ENCODE data around the gene MEGF11. TPM values are rescaled to one million over a fixed set of nuclear protein-coding genes. Genes with fewer than 3 reads are reported as not detected.

The MEGF11 gene
- total RNA-seq, 1 experiment from 2014 or later, result 2.3 TPM

DNA sequence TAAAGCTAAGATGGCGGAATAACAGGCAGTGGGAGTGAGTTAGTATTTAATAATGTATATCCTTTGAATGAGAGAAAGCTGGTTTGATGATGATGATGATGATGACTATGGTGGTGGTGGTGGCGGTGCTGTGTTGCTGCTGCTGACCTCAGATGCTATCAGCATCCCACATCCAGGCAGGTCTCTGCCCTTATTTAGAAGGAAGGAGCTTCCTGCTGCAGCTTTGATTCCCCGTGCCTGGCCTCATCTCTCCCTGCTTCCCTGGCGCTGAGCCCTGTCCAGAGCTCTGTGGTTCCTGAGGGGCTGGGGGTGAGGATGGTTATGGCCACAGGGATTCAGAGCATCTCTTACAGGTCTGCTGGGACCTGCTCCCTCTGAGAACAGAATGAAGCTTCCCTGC lies 311.1 kb downstream of the MEGF11 start:
- RAD21 ChIA-PET (ENCODE audit: low non-redundant PET in 1 of 2, low total read pairs in 2 of 2, uncharacterized antibody in 2 of 2, unreplicated experiment in 2 of 2), result no interaction called here
- CTCF ChIA-PET, result no interaction called here
- Histone ChIP-seq H3K9me3 (ENCODE audit: control insufficient read depth in 1 of 2, insufficient read depth in 1 of 2, low read depth in 1 of 2, low read length in 2 of 2) (no peaks in the 10 kb centered on the region), H2AFZ (ENCODE audit: low read depth, low read length, poor library complexity, severe bottlenecking) (no peak overlapping the region), H3K27ac (ENCODE audit: low read depth, low read length) (no peak overlapping the region), H4K20me1 (ENCODE audit: insufficient read depth) (no peaks in the 10 kb centered on the region), H3K4me2 (ENCODE audit: low read length) (no peak overlapping the region), H3K4me1 (ENCODE audit: control insufficient read depth in 1 of 2, insufficient read depth in 2 of 2, low read length in 2 of 2) (peaks cover 17 to 23% of the 10 kb centered on the region in 2 experiments), H3K9ac (ENCODE audit: low read length) (no peak overlapping the region), H3K27me3 (ENCODE audit: insufficient read depth, low read length) (no peaks in the 10 kb centered on the region), H3K79me2 (ENCODE audit: insufficient read depth, low read length) (no peaks in the 10 kb centered on the region), H3K9me2 (ENCODE audit: insufficient read depth) (no peaks in the 10 kb centered on the region), H3K36me3 (ENCODE audit: control insufficient read depth in 1 of 2, insufficient read depth in 2 of 2, low read length in 2 of 2) (no peaks in the 10 kb centered on the region), H3K4me3 (replicated peaks in 1 of 2; ENCODE audit: low read depth in 1 of 2, low read length in 2 of 2) (no peak overlapping the region)
- intact Hi-C loops (cut with micrococcal nuclease), result no loop called here
- TF ChIP-seq POLR2AphosphoS5 (IDR thresholded peaks at IDR 0.05; ENCODE audit: low read depth, low read length) (no peak), EZH2phosphoT487 (IDR thresholded peaks at IDR 0.05; ENCODE audit: borderline replicate concordance) (no peak), SIN3A (IDR thresholded peaks at IDR 0.05; ENCODE audit: low read depth) (no peak), EGR1 (IDR thresholded peaks at IDR 0.05; ENCODE audit: low read depth) (no peak), CEBPB (IDR thresholded peaks at IDR 0.05; ENCODE audit: low read depth) (no peak), ZBTB33 (IDR thresholded peaks at IDR 0.05; ENCODE audit: extremely low read depth, insufficient replicate concordance, low read length) (no peak), JUND (IDR thresholded peaks at IDR 0.05) (no peak), FOSL1 (IDR thresholded peaks at IDR 0.05; ENCODE audit: low read depth) (no peak), ELF1 (IDR thresholded peaks at IDR 0.05; ENCODE audit: borderline replicate concordance, low read depth) (no peak), TCF7L2 (IDR thresholded peaks at IDR 0.05; ENCODE audit: borderline replicate concordance, extremely low read depth, insufficient read depth, insufficient read length) (no peak)
- TF ChIP-seq, protein P1, sequence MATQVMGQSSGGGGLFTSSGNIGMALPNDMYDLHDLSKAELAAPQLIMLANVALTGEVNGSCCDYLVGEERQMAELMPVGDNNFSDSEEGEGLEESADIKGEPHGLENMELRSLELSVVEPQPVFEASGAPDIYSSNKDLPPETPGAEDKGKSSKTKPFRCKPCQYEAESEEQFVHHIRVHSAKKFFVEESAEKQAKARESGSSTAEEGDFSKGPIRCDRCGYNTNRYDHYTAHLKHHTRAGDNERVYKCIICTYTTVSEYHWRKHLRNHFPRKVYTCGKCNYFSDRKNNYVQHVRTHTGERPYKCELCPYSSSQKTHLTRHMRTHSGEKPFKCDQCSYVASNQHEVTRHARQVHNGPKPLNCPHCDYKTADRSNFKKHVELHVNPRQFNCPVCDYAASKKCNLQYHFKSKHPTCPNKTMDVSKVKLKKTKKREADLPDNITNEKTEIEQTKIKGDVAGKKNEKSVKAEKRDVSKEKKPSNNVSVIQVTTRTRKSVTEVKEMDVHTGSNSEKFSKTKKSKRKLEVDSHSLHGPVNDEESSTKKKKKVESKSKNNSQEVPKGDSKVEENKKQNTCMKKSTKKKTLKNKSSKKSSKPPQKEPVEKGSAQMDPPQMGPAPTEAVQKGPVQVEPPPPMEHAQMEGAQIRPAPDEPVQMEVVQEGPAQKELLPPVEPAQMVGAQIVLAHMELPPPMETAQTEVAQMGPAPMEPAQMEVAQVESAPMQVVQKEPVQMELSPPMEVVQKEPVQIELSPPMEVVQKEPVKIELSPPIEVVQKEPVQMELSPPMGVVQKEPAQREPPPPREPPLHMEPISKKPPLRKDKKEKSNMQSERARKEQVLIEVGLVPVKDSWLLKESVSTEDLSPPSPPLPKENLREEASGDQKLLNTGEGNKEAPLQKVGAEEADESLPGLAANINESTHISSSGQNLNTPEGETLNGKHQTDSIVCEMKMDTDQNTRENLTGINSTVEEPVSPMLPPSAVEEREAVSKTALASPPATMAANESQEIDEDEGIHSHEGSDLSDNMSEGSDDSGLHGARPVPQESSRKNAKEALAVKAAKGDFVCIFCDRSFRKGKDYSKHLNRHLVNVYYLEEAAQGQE (IDR thresholded peaks at IDR 0.05; ENCODE audit: low read depth), result no peak
- TF ChIP-seq, protein P2, sequence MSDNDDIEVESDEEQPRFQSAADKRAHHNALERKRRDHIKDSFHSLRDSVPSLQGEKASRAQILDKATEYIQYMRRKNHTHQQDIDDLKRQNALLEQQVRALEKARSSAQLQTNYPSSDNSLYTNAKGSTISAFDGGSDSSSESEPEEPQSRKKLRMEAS (IDR thresholded peaks at IDR 0.05), result no peak
- POLR2A ChIA-PET, result no interaction called here
- DNase-seq (ENCODE audit: low read depth, low spot score) (no peak), ATAC-seq (no peak)
- BruUV-seq (replicated peaks), result no TSS peak
